GM12892 (cell line): Measurements from ENCODE around the gene SLC25A25.

Experiments
- POLR2A ChIP-seq: IDR thresholded peaks from 2 replicates; pipeline ENCODE4 v1.6.1; 2011; ENCODE audit warnings: low read depth, low read length, control low read depth
- POLR2AphosphoS5 ChIP-seq: IDR thresholded peaks from 2 replicates; pipeline ENCODE4 v1.6.1; 2011; ENCODE audit warnings: low read depth, low read length, control low read depth
- TAF1 ChIP-seq: IDR thresholded peaks from 2 replicates; pipeline ENCODE4 v1.6.1; 2011; ENCODE audit warnings: low read depth, mild to moderate bottlenecking, control low read depth, low read length, borderline replicate concordance

- no peak; the same call in 1 of the 2 replicates for TF ChIP-seq POLR2A
- TF ChIP-seq POLR2AphosphoS5 = no peak
- no peak for TF ChIP-seq TAF1
These were observed 39.0 kb downstream of the SLC25A25 start for GRCh38 chr9:128106940-128107467.
